Measurements from ENCODE around the gene ADCY9. TPM values are rescaled to one million over a fixed set of nuclear protein-coding genes. Genes with fewer than 3 reads are reported as not detected.

ADCY9 gene
- total RNA-seq, 1 donor from 2014 or later, result 11.4 TPM

GRCh38 chr16:4051591-4051990 is 64.7 kb downstream of the ADCY9 start:
- Mint-ChIP-seq H3K36me3 (ENCODE audit: low read depth, unreplicated experiment) (peaks cover 4% of the 10 kb centered on the region), H3K27ac (ENCODE audit: unreplicated experiment) (no peak overlapping the region)
- no peak overlapping the region for H3K9ac ChIP-seq (ENCODE audit: low read length)

GRCh38 chr16:4049031-4049430 is 67.2 kb downstream of the ADCY9 start:
- no peak overlapping the region for H3K4me2 ChIP-seq (ENCODE audit: low read length)
- no peak overlapping the region for H3K4me3 ChIP-seq (ENCODE audit: insufficient read depth, low read depth, low read length)
- no peak for FAIRE-seq
- H3K27me3 ChIP-seq (ENCODE audit: insufficient read depth, low read length), result no peaks in the 10 kb centered on the region
- TF ChIP-seq EZH2 (IDR thresholded peaks at IDR 0.05; ENCODE audit: insufficient read depth, low read length), result no peak
- TF ChIP-seq, protein P1, sequence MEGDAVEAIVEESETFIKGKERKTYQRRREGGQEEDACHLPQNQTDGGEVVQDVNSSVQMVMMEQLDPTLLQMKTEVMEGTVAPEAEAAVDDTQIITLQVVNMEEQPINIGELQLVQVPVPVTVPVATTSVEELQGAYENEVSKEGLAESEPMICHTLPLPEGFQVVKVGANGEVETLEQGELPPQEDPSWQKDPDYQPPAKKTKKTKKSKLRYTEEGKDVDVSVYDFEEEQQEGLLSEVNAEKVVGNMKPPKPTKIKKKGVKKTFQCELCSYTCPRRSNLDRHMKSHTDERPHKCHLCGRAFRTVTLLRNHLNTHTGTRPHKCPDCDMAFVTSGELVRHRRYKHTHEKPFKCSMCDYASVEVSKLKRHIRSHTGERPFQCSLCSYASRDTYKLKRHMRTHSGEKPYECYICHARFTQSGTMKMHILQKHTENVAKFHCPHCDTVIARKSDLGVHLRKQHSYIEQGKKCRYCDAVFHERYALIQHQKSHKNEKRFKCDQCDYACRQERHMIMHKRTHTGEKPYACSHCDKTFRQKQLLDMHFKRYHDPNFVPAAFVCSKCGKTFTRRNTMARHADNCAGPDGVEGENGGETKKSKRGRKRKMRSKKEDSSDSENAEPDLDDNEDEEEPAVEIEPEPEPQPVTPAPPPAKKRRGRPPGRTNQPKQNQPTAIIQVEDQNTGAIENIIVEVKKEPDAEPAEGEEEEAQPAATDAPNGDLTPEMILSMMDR (IDR thresholded peaks at IDR 0.05; ENCODE audit: insufficient read depth, low read depth, low read length), result no peak
- no peak overlapping the region for H3K9ac ChIP-seq (ENCODE audit: low read length)
- H3K9me3 Mint-ChIP-seq (ENCODE audit: unreplicated experiment), result peaks cover 6% of the 10 kb centered on the region
- DNase-seq (ENCODE audit: low read depth), result no peak
- no peak overlapping the region for H3K27ac Mint-ChIP-seq (ENCODE audit: unreplicated experiment)
- peaks cover 4% of the 10 kb centered on the region for H3K36me3 Mint-ChIP-seq (ENCODE audit: low read depth, unreplicated experiment)
- H3K27me3 Mint-ChIP-seq (ENCODE audit: low read depth, unreplicated experiment), result peaks cover 2% of the 10 kb centered on the region
- H4K20me1 ChIP-seq (ENCODE audit: insufficient read depth, low read length), result no peaks in the 10 kb centered on the region
- H3K9me3 ChIP-seq (ENCODE audit: insufficient read depth, low read depth, low read length), result no peaks in the 10 kb centered on the region
- no peaks in the 10 kb centered on the region for H3K36me3 ChIP-seq (ENCODE audit: insufficient read depth, low read length)
- H3K4me1 ChIP-seq (ENCODE audit: insufficient read depth, low read length), result peaks cover 9% of the 10 kb centered on the region
- peaks cover 9% of the 10 kb centered on the region for H3K4me1 Mint-ChIP-seq (ENCODE audit: low read depth, unreplicated experiment)
- H3K4me3 Mint-ChIP-seq (ENCODE audit: unreplicated experiment), result no peak overlapping the region
- H2AFZ ChIP-seq (ENCODE audit: low read depth, low read length), result no peak overlapping the region
- H3K79me2 ChIP-seq (ENCODE audit: insufficient read depth, low read length), result no peaks in the 10 kb centered on the region
- no peak overlapping the region for H3K27ac ChIP-seq (ENCODE audit: low read depth, low read length)

More at GRCh38 chr16:4051591-4051990, 64.7 kb downstream of the ADCY9 start:
- Histone ChIP-seq H4K20me1 (ENCODE audit: insufficient read depth, low read length) (no peaks in the 10 kb centered on the region), H3K4me2 (ENCODE audit: low read length) (no peak overlapping the region), H3K9me3 (ENCODE audit: insufficient read depth, low read depth, low read length) (no peaks in the 10 kb centered on the region), H3K79me2 (ENCODE audit: insufficient read depth, low read length) (no peaks in the 10 kb centered on the region), H3K4me1 (ENCODE audit: insufficient read depth, low read length) (peaks cover 10% of the 10 kb centered on the region), H3K27ac (ENCODE audit: low read depth, low read length) (no peak overlapping the region), H3K4me3 (ENCODE audit: insufficient read depth, low read depth, low read length) (no peak overlapping the region), H3K36me3 (ENCODE audit: insufficient read depth, low read length) (no peaks in the 10 kb centered on the region), H3K27me3 (ENCODE audit: insufficient read depth, low read length) (no peaks in the 10 kb centered on the region), H2AFZ (ENCODE audit: low read depth, low read length) (no peak overlapping the region)
- Mint-ChIP-seq H3K4me3 (ENCODE audit: unreplicated experiment) (no peak overlapping the region), H3K4me1 (ENCODE audit: low read depth, unreplicated experiment) (peaks cover 12% of the 10 kb centered on the region), H3K9me3 (ENCODE audit: unreplicated experiment) (peaks cover 6% of the 10 kb centered on the region), H3K27me3 (ENCODE audit: low read depth, unreplicated experiment) (peaks cover 2% of the 10 kb centered on the region)
- TF ChIP-seq, protein P1 (IDR thresholded peaks at IDR 0.05; ENCODE audit: insufficient read depth, low read depth, low read length), result no peak
- TF ChIP-seq EZH2 (IDR thresholded peaks at IDR 0.05; ENCODE audit: insufficient read depth, low read length), result no peak
- DNase-seq (ENCODE audit: low read depth), result no peak
- FAIRE-seq, result no peak

- H2AFZ ChIP-seq (ENCODE audit: low read depth, low read length), result no peak overlapping the region
- FAIRE-seq (no peak), DNase-seq (ENCODE audit: low read depth) (no peak)
- H3K79me2 ChIP-seq (ENCODE audit: insufficient read depth, low read length), result no peaks in the 10 kb centered on the region
- no peaks in the 10 kb centered on the region for H3K9me3 ChIP-seq (ENCODE audit: insufficient read depth, low read depth, low read length)
- no peaks in the 10 kb centered on the region for H3K36me3 ChIP-seq (ENCODE audit: insufficient read depth, low read length)
- H3K4me3 Mint-ChIP-seq (ENCODE audit: unreplicated experiment), result no peak overlapping the region
- no peaks in the 10 kb centered on the region for H4K20me1 ChIP-seq (ENCODE audit: insufficient read depth, low read length)
- TF ChIP-seq EZH2 (IDR thresholded peaks at IDR 0.05; ENCODE audit: insufficient read depth, low read length), result no peak
- TF ChIP-seq, protein P1 (IDR thresholded peaks at IDR 0.05; ENCODE audit: insufficient read depth, low read depth, low read length), result no peak
- H3K9ac ChIP-seq (ENCODE audit: low read length), result no peak overlapping the region
- no peak overlapping the region for H3K27ac Mint-ChIP-seq (ENCODE audit: unreplicated experiment)
- peaks cover 3% of the 10 kb centered on the region for H3K4me1 ChIP-seq (ENCODE audit: insufficient read depth, low read length)
- peaks cover 2% of the 10 kb centered on the region for H3K27me3 Mint-ChIP-seq (ENCODE audit: low read depth, unreplicated experiment)
- H3K4me3 ChIP-seq (ENCODE audit: insufficient read depth, low read depth, low read length), result no peak overlapping the region
- H3K27me3 ChIP-seq (ENCODE audit: insufficient read depth, low read length), result no peaks in the 10 kb centered on the region
- peaks cover 4% of the 10 kb centered on the region for H3K36me3 Mint-ChIP-seq (ENCODE audit: low read depth, unreplicated experiment)
- H3K9me3 Mint-ChIP-seq (ENCODE audit: unreplicated experiment), result peaks cover 6% of the 10 kb centered on the region
- no peak overlapping the region for H3K27ac ChIP-seq (ENCODE audit: low read depth, low read length)
- peaks cover 5% of the 10 kb centered on the region for H3K4me1 Mint-ChIP-seq (ENCODE audit: low read depth, unreplicated experiment)
- no peak overlapping the region for H3K4me2 ChIP-seq (ENCODE audit: low read length)
Observed at GRCh38 chr16:4048481-4048880, 67.8 kb downstream of the ADCY9 start.

All from astrocyte (in vitro differentiated cells and primary cell).